Activated T-helper 1 cell treated with anti-CD3 and anti-CD28 coated beads, Interleukin-12 subunit alpha, Interleukin-12 subunit beta, Interleukin-2, Interleukin-4 antibody, amounts not matched to agents 30 ng/mL and 10 ng/mL and 1 ng/mL, durations not matched to agents 14 hours and 24 hours and 36 hours (primary cell): ENCODE data around the gene PAPOLG. TPM values are rescaled to one million over a fixed set of nuclear protein-coding genes. Genes with fewer than 3 reads are reported as not detected.

Experiments used
- DNase-seq: peaks from one replicate; pipeline ENCODE4 v3.0.0; 2021; ENCODE audit warnings: low spot score
- H3K27ac Mint-ChIP-seq: one replicate; pipeline ENCODE4 v1.8.0; 2021; ENCODE audit warnings: mild to moderate bottlenecking, mixed read lengths
- H3K27me3 Mint-ChIP-seq: one replicate; pipeline ENCODE4 v1.8.0; 2022; ENCODE audit warnings: mild to moderate bottlenecking, moderate library complexity, mixed read lengths; ENCODE audit not compliant: insufficient read depth
- H3K36me3 Mint-ChIP-seq: one replicate; pipeline ENCODE4 v1.8.0; 2021; ENCODE audit warnings: low read depth, mixed read lengths
- H3K4me1 Mint-ChIP-seq: one replicate; pipeline ENCODE4 v1.8.0; 2021; ENCODE audit warnings: low read depth, mixed read lengths
- H3K4me3 Mint-ChIP-seq: one replicate; pipeline ENCODE4 v1.8.0; 2021; ENCODE audit warnings: mild to moderate bottlenecking, moderate library complexity, mixed read lengths
- H3K9me3 Mint-ChIP-seq: one replicate; pipeline ENCODE4 v1.8.0; 2021; ENCODE audit warnings: mixed read lengths
- intact Hi-C: fragments of 100-400 bp; cut with micrococcal nuclease; formaldehyde crosslinking; loops from one replicate; pipeline ENCODE4 v1.15.1; 2024
- total RNA-seq: library from RNA; stranded (reverse); gene quantifications from 2 replicates; pipeline ENCODE4 v1.2.3, GENCODE V29; 2022

Gene PAPOLG
- total RNA-seq, 1 donor from 2014 or later = 17.2 TPM

DNA sequence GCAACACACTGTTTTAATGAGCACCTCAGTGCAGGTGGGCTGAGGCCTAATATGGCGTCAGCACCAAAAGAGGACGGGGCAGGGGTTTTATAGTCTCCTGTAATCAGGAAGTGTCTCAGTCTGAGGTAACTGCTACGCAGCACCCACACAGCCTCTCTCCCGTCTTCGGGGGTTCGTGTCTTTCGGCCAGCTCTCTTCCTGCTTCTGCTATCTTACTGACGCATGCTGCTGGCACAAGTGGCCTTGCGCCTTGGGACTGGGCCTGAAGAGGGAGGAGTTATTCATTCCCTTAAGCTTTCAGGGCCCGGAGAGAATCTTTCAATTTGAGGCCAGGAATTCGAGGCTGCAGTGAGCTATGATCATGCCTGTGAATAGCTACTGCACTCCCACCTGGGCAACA lies 14.5 kb upstream of the PAPOLG start:
- no peak for DNase-seq
- Mint-ChIP-seq H3K4me3 (no peak overlapping the region), H3K4me1 (peaks cover 9% of the 10 kb centered on the region), H3K27ac (no peak overlapping the region), H3K9me3 (no peaks in the 10 kb centered on the region), H3K36me3 (no peaks in the 10 kb centered on the region), H3K27me3 (peaks cover 12% of the 10 kb centered on the region)
- intact Hi-C loops = no loop called here

DNA sequence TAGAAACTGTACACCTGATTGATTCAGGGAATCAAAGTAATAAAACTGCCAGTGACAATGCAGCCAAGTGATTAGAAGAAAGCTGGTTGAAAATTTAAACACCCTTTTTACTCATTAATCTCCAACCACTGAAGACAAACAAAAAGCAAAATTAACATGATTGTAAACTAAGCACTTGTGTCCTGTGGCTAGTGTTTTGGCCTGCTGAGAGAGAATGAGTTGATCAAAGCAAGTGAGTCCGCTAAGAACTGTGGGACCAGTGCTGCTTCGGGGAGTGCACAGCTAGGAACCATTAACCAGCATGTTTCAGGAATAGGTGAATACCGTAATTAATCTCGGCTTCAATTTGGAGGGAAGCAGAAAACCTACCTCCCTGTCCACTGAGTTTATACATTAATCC lies 13.6 kb upstream of the PAPOLG start:
- Mint-ChIP-seq H3K36me3 (no peaks in the 10 kb centered on the region), H3K4me3 (no peak overlapping the region), H3K27me3 (peaks cover 5% of the 10 kb centered on the region), H3K27ac (no peak overlapping the region), H3K9me3 (no peaks in the 10 kb centered on the region), H3K4me1 (peaks cover 9% of the 10 kb centered on the region)
- intact Hi-C loops = no loop called here
- no peak for DNase-seq

DNA sequence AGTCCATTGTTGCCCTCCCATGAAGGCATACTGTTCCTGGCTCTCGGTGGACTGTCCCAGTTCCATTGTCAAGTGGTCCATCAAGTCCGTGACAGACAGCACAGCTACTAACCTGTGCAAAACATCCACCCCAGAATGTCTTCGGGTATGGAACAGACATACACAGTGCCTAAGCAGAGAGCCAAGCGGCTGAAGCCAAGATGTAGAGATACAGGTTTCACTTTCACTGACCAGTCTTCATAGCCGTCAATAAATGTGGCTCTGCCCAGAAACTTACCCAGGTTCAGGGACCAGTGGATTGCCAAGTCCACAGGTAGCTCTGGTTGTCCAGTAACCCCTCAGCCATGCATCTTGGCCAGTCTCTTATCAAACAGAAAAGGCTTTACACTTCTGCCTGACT lies 10.7 kb upstream of the PAPOLG start:
- intact Hi-C loops = no loop called here
- H3K36me3 Mint-ChIP-seq = no peaks in the 10 kb centered on the region
- H3K27ac Mint-ChIP-seq = no peak overlapping the region
- H3K4me1 Mint-ChIP-seq = peaks cover 9% of the 10 kb centered on the region
- no peak overlapping the region for H3K4me3 Mint-ChIP-seq
- H3K9me3 Mint-ChIP-seq = no peaks in the 10 kb centered on the region
- no peak for DNase-seq
- H3K27me3 Mint-ChIP-seq = peaks cover 12% of the 10 kb centered on the region

DNA sequence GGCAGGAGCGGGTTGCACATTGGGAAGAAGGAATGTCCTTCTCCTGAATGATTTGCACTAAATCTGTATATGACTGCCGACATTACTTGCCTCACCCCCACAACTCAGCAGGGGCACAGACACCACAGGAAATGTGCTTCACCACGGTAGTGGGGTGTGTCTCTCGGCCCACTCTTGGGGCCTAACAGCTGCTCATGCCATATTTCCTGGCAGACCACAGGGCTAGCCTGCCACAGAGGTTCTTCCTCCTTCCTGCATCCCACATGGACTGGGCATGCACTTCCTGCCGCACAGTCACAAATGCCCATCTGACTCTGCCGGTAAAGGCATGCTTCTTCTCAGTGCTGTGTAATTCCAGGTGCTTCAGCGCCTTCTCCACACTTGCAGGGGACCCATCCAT lies 10.3 kb upstream of the PAPOLG start:
- Mint-ChIP-seq H3K4me1 (peaks cover 9% of the 10 kb centered on the region), H3K36me3 (no peaks in the 10 kb centered on the region), H3K27ac (no peak overlapping the region), H3K4me3 (no peak overlapping the region), H3K9me3 (no peaks in the 10 kb centered on the region), H3K27me3 (peaks cover 12% of the 10 kb centered on the region)
- intact Hi-C loops = no loop called here
- DNase-seq = no peak

DNA sequence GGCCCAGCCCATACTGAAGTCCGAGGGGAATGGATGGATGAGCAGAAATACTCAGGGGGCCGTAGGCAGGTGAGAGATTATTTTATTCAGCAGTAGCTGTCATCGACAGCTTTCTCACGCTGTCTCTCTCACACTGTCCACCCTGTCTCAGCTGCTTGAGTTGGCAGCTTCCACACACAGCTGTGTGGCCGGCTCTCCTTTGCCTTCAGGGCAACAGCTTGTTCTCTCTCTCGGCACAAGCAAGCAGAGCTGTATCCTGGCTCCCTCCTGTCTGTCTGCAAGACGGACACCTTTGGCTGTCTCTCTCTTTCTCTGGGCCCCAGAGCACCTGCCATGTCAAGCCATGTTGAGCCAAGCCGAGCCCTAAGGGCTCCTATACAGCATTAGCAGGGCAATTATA lies 9.8 kb upstream of the PAPOLG start:
- Mint-ChIP-seq H3K36me3 (no peaks in the 10 kb centered on the region), H3K27me3 (peaks cover 12% of the 10 kb centered on the region), H3K4me1 (peaks cover 9% of the 10 kb centered on the region), H3K27ac (no peak overlapping the region), H3K9me3 (no peaks in the 10 kb centered on the region), H3K4me3 (no peak overlapping the region)
- intact Hi-C loops = no loop called here
- DNase-seq = no peak

DNA sequence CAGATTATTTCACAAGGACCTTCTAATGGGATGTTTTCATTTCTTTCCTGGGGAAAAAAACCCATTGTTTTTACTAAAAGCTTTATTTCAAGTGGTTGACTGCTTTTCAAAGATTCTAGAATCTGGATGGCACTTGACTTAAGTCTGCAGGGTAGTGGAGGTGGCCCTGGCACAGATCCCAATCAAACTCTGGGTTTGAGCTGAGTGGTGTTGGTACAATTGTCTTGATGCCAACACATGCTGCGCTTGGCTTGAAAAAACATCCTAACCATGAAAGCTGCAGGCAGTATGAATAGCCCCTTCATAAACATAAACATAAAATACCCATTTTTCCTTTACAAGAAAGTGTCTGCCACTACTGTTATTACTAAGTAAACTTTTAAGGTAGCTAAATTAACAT lies 3.6 kb downstream of the PAPOLG start:
- no peak overlapping the region for H3K27ac Mint-ChIP-seq
- DNase-seq = no peak
- H3K36me3 Mint-ChIP-seq = peaks cover 35% of the 10 kb centered on the region
- intact Hi-C loops = loop anchor here (5.0 to 10.0 kb wide), 3 partner anchors 202 to 1438 kb away; partner anchors contain the start of genes B3GNT2 and FAM161A
- no peaks in the 10 kb centered on the region for H3K27me3 Mint-ChIP-seq
- no peaks in the 10 kb centered on the region for H3K9me3 Mint-ChIP-seq
- H3K4me3 Mint-ChIP-seq = no peak overlapping the region
- H3K4me1 Mint-ChIP-seq = peaks cover 33% of the 10 kb centered on the region

DNA sequence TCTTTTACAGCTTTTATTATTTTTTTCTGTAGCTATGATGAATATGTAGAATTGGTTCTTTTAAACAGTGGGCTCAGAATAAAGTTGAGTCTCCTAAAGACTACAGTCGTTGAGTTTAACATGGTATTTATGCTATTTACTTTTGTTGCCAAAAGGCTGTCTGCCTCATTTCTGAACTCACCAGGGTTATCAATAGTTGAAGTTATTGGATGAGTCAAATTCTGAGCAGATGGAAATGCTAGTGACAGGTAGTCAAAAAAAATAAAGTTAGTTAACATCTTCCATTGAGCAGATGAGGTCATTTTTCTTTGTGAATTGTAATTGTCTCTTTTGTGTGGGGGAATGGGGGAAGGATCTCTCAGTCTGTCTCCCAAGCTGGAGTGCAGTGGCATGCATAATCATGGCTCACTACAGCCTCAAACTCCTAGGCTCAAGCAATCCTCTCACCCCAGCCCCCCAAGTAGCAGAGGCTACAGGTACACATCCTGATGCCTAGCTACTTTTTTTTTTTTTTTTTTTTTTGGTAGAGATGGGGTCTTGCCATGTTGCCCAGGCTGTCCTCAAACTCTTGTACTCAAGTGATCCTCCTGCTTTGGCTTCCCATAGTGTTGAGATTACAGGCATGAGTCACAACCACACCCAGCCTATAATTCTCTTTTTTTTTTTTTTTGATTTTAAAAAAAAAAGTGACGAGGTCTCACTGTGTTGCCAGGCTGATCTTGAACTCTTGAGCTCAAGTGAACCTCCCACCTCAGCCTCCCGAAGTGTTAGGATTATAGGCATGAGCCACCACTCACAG lies 8.9 kb downstream of the PAPOLG start:
- Mint-ChIP-seq H3K36me3 (peaks cover 63% of the 10 kb centered on the region), H3K27ac (no peak overlapping the region)

DNA sequence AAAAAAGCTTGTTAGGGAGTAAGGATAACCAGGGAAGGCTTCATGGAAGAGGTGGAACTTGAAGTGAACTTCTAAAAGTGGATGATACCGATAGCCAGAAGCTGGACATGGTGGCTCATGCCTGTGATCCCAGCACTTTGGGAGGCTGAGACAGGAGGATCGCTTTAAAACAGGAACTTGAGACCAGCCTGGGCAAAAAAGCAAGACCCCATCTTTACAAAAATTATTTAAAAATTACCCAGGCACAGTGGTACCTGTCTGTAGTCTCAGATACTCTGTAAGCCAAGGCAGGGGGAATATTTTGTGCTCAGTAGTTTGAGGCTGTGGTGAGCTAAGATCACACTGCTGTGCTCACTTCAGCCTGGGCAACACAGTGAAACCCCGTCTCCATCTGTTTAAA lies 10.2 kb downstream of the PAPOLG start:
- no peaks in the 10 kb centered on the region for H3K27me3 Mint-ChIP-seq
- peaks cover 60% of the 10 kb centered on the region for H3K36me3 Mint-ChIP-seq
- intact Hi-C loops = no loop called here

More for the DNA sequence above, 8.9 kb downstream of the PAPOLG start:
- intact Hi-C loops = no loop called here
- Mint-ChIP-seq H3K9me3 (no peaks in the 10 kb centered on the region), H3K4me1 (peaks cover 24% of the 10 kb centered on the region), H3K4me3 (no peak overlapping the region), H3K27me3 (no peaks in the 10 kb centered on the region)
- DNase-seq = no peak

DNA sequence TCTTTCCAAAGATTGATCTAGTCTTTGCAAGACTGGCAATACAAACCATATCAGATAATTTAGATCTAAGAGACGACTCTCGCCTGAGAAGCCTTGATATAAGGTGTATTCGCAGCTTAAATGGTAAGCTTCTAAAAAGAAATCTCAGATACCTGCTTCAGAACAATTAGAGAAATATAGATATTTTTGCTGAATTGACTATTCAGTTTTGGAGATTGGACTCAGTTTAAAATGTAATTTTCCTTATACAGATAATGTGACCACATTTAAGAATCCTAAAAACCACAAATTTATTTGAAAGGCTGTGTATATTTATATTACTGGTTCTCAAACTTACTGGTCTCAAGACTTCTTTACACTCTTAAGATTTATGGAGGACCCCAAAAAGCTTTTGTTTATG lies 15.4 kb downstream of the PAPOLG start:
- Mint-ChIP-seq H3K27ac (no peak overlapping the region), H3K9me3 (no peaks in the 10 kb centered on the region), H3K27me3 (no peaks in the 10 kb centered on the region), H3K36me3 (peaks cover 46% of the 10 kb centered on the region), H3K4me3 (no peak overlapping the region), H3K4me1 (peaks cover 10% of the 10 kb centered on the region)
- DNase-seq = no peak
- intact Hi-C loops = no loop called here

More for the DNA sequence above, 10.2 kb downstream of the PAPOLG start:
- Mint-ChIP-seq H3K9me3 (no peaks in the 10 kb centered on the region), H3K4me3 (no peak overlapping the region), H3K4me1 (peaks cover 16% of the 10 kb centered on the region), H3K27ac (no peak overlapping the region)
- DNase-seq = no peak

DNA sequence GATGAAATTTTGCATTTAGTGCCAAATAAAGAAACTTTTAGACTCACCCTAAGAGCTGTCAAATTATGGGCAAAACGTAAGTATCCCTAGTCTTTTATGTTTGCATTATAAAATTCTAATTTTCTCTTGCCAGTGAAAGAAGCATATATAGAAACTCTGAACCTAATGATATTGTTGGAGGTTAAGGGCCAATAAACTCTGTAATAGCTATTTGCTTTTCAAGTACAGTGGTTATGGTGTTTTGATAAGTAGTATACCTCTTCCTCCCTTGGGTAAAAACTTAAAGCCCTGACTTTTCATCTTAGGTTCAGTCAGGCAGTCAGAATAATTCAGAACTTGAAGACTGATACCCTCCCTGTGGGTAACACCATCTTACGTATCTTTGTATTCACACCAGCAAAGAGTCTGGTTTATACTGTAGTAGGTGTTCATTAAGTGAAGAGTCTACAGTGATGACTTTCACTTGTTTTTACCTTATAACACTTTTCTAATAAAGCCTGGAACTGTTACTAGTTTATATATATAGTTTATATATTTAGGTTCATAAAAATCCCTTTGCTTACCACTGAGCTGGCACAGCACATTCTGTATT lies 19.1 kb downstream of the PAPOLG start:
- H3K27me3 Mint-ChIP-seq = no peaks in the 10 kb centered on the region
- DNase-seq = no peak
- no peaks in the 10 kb centered on the region for H3K9me3 Mint-ChIP-seq
- no peak overlapping the region for H3K4me3 Mint-ChIP-seq
- H3K4me1 Mint-ChIP-seq = peaks cover under 1% of the 10 kb centered on the region
- no peak overlapping the region for H3K27ac Mint-ChIP-seq
- H3K36me3 Mint-ChIP-seq = peaks cover 36% of the 10 kb centered on the region
- intact Hi-C loops = no loop called here

DNA sequence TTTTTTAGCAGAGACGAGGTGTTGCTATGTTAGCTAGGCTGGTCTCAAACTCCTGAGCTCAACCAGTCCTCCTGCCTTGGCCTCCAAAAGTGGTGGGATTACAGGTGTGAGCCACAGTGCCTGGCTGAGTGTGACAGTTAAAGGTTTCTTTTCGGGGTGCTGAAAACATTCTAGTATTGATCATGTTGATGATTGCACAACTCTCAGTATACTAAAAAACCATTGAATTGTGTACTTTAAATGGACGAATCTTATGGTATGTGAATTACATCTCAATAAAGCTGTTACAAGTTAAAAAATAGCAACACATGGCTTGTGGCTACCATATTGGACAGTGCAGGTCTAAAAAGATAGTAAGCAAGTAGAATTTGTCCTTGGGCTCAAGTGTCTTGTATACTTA lies 22.3 kb downstream of the PAPOLG start:
- no peak for DNase-seq
- intact Hi-C loops = no loop called here
- H3K27me3 Mint-ChIP-seq = no peaks in the 10 kb centered on the region
- no peak overlapping the region for H3K27ac Mint-ChIP-seq
- H3K36me3 Mint-ChIP-seq = peaks cover 28% of the 10 kb centered on the region
- H3K9me3 Mint-ChIP-seq = no peaks in the 10 kb centered on the region
- no peak overlapping the region for H3K4me3 Mint-ChIP-seq
- H3K4me1 Mint-ChIP-seq = no peaks in the 10 kb centered on the region

DNA sequence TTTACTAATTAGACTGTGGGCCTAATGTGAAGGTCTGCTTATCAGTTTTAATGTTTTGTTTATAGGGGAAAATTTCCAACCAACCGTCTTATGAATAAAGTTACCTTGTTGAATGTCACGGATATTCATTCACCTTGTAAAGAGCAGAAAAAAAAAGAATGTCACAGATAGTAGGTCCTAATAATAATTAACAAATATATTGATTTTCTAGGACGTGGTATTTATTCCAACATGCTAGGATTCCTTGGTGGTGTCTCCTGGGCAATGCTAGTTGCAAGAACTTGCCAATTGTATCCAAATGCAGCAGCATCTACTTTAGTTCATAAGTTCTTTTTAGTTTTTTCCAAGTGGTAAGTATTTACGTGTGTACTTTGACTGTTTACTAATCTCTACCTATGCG lies 23.4 kb downstream of the PAPOLG start:
- no peak for DNase-seq
- Mint-ChIP-seq H3K4me1 (no peaks in the 10 kb centered on the region), H3K4me3 (no peak overlapping the region), H3K27ac (no peak overlapping the region), H3K9me3 (no peaks in the 10 kb centered on the region), H3K27me3 (no peaks in the 10 kb centered on the region), H3K36me3 (peaks cover 30% of the 10 kb centered on the region)
- intact Hi-C loops = no loop called here

DNA sequence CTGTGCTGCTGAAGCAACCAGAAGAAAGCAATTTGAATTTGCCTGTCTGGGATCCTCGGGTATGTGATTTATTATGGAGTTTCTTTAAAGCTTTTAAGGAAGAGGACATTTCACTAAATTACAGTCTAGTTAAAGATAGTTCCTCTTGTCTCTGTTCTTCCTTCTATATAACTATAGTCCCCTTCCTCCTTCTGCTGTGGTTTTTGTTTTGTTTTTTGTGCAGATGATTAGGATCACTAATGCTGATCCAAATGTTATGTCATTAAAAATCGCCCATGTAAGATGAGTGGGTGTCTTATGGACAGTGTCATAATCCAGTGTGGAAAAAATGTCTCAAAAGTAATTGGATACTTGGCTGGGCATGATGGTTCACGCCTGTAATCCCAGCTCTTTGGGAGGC lies 24.7 kb downstream of the PAPOLG start:
- H3K9me3 Mint-ChIP-seq = no peaks in the 10 kb centered on the region
- peaks cover 26% of the 10 kb centered on the region for H3K36me3 Mint-ChIP-seq
- H3K27ac Mint-ChIP-seq = peak overlapping the region; percentile 63
- H3K4me3 Mint-ChIP-seq = no peak overlapping the region
- no peaks in the 10 kb centered on the region for H3K27me3 Mint-ChIP-seq
- intact Hi-C loops = no loop called here
- no peak for DNase-seq
- no peaks in the 10 kb centered on the region for H3K4me1 Mint-ChIP-seq
